M059J (cell line): Measurements from ENCODE around the gene RAMP3. TPM values are rescaled to one million over a fixed set of nuclear protein-coding genes. Genes with fewer than 3 reads are reported as not detected.

Experiments used
- DNase-seq: peaks from one replicate; pipeline ENCODE4 v3.0.0-alpha.2; 2012; ENCODE audit warnings: low read depth
- total RNA-seq: library from RNA; depleted of rRNA; stranded (reverse); fragments of >200 nt; shearing (Covaris generic); gene quantifications from 2 replicates; pipeline ENCODE4 v1.2.3, GENCODE V29; 2014

Gene RAMP3
- total RNA-seq, 1 experiment from 2014 or later, result 1.7 TPM

DNA sequence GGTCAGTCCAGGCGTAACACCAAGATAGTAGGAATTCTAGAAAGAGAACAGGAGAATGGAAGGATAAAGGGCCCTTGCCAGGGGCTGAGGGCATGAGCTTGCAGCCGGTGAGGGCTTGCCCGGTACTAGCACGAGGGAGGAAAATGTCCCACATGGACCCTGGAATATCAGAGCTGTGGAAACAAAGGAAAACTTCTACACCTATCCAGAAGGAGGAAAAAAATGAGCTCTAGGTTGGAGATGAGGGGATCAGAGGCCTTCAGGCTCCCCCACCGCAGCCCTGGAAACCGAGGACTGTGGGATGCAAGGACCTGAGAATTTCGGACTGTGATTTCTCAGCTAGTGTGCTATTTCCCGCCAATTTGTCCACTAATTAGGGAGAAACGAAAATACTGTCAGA lies 22.1 kb downstream of the RAMP3 start:
- no peak for DNase-seq

- DNase-seq, result no peak
These were observed 22.7 kb downstream of the RAMP3 start for GRCh38 chr7:45180084-45180986.

- no peak for DNase-seq
These were observed 23.8 kb downstream of the RAMP3 start for GRCh38 chr7:45181286-45181960.

DNA sequence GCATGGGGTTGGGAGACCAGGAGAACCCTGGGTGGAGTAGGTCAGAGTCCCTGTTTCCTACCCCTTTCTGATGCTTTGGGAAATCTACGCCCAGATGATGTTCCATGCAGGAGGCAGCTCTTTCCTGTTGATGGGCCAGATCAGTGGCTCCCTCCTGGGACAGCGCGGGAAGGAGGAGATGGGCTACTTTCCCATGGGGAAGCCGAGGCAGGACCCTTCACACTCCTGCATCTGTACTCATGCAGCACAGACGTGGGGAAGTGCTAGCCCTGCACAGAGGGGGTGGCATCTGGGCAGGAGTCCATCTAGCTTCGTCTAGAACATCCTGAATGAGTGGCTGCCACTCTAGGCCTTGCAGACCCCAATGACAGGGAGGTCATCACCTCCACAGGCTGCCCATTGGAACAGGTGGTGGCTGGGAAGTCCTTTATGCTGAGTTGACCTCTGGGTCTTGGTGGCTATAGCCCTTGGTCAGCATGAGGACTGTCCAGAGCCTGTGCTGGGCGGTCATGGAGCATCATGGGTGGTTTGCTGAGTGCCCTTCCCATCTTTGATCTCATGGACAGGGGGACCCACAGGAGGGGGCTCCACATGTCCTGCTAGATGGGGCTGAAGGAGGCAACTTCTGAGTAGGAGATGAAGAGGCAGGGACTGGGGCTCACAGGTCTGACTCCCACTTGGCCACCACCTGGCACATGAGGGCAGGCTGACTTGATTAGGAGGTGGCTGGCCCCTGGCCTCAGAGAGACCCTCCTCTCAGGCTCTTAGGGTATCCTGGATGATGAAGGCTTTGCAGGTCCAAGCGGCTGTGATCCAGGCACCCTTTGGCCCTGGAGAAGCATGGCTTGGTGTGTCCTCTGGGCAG lies 24.6 kb downstream of the RAMP3 start:
- DNase-seq, result no peak

DNA sequence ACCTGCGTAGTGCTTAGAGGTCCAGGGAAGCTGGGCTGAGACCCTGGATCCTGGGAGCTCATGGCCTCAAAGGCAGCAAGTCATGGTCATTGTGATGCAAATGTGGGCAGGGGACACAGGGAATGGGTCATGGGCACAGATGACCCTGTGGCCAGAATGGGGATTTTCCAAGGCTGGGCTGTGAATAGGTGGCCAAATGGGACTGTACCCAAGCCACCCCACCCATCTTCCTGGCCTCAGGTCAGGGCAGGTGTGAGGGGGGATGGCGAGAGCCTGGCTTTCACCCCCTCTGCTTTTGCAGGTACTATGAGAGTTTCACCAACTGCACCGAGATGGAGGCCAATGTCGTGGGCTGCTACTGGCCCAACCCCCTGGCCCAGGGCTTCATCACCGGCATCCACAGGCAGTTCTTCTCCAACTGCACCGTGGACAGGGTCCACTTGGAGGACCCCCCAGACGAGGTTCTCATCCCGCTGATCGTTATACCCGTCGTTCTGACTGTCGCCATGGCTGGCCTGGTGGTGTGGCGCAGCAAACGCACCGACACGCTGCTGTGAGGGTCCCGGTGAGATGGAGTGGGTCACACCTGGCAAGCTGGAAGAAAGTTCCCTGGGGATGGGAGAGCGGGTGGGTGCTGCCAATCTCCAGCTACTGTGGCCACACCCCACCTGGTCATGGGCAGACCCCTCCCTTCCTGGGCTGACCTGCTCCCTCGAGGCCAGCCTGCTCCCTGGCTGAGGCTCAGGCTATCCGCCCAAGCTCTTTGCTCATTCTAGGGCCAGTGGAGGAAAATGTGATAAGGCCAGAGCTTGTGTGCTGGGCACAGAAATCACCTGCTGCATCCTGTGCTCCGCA lies 25.5 kb downstream of the RAMP3 start:
- DNase-seq, result no peak

DNA sequence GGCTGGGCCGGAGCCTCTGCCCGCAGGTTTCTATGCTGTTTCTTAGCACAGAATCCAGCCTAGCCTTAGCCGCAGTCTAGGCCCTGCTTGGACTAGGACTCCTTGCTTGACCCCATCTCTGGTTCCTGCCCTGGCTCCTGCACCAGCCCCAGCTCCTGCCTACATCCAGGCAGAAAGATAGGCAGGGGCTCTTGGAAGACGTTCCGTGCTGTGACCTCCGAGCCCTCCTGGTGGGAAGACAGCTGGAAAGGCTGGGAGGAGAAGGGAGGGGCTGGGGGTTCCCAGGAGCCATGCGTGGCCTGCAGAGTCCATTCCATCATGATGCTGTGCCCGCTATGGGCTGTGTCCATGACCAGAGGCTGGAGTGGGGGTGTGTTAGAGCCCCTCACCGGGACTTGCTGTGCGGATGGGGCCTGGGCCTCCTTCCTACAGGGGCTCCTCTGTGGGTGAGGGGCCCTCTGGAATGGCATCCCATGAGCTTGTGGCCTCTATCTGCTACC lies 26.2 kb downstream of the RAMP3 start:
- no peak for DNase-seq

- no peak for DNase-seq
These were observed 26.9 kb downstream of the RAMP3 start for GRCh38 chr7:45184326-45185027.

DNA sequence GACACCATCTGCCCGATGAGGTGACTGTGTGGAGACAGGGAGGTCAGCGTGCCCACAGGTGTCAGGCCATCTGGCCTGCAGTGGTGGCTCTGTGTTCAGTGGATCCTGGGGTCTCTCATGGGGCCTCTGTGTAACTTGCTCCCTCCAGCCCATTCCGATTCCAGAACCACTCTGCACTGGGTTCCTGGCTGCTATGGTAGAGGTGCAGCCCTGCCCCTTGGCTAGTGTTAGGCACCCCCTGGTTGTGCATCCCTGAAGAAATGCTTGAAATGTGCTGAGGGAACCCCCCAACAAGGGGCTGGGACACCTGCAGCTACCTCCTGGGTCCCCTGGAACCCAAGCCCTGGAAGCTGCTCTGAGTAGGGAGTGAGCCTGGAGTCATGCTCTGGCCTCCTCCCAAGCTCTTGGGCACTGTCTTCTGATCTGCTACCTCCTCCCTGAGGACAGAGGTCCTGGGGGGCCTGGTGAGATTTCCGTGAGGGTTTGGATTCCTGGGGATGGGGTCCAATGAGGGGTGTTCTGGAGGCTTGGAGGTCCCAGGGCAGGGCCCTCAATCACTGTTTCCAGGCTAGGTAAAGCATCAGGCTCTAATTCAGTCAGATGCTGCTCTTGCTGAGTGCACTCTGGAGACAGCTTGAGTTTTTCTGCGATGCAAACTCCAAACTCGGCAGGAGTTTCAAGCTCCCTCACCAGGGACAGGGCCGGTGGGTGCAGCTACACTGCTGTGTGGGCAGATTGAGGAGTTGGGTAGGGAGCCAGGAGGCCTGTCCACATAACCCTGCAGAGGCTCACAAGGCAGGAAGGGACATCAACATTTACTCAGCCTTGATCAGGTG lies 27.7 kb downstream of the RAMP3 start:
- DNase-seq, result no peak

GRCh38 chr7:45185864-45186250 lies 28.3 kb downstream of the RAMP3 start:
- DNase-seq, result no peak

DNA sequence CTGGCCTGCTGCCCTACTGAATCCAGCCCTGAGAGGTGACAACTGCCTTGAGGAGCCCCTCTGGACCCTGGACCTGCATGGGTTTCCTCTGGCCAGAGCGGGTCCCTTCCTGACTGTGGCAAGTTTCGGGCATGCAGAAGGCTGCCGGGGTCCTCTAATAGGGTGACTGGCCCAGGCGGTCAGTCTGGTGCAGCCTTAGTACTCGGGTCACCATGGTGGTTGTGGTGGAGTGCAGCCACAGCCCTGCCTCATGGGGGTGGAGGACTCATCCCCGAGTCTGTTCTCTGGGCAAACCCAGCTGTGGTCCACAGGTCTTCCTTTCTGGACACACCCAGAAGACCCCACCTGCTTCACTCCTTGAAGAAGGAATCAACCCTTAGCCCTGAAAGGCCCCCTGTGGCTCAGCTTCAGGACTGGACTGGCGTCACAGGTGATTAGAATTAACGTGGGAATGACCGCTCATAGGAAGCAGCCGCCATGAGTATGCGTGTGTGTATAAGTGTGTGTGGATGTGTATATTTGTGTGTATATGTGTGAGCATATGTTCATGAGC lies 28.7 kb downstream of the RAMP3 start:
- no peak for DNase-seq

DNA sequence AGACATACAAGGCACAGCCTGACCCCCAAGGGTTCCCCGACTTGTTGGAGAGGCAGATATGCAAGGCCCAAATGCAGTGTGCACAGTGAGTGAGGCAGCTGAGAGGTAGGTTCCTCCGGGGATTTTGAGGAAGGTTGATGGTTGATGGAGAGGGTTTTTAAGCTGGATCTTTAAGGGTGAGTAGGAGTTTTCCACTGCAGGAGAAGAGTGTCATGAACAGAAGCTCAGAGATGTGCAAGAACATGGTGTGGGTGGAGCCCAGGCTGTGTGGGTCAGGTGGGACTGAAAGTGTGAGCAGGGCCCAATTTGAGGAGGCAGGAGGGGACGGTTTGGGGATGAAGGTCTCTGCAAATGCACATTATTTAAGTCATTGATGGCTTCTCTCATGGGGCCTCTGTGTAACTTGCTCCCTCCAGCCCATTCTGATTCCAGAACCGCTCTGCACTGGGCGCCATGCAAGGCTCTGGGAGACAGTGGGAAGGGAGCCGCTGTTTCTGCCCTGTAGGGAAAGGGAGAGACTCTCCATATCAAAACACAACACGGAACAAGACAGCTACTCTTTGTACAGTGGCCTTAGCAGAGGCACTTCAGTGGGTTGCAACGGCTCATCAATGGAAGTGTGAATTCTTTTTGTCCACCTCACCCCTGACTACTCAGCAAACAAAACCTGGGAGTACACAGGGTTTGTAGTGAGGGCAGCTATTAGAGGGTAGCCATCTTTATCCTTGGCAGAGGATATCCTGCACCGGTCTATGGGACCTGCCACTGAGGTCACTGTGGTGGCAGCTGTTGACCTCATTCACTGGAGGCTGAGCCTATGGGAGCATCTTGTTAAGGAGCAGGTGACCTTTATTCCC lies 29.7 kb downstream of the RAMP3 start:
- DNase-seq, result no peak

- no peak for DNase-seq
These were observed 30.4 kb downstream of the RAMP3 start for GRCh38 chr7:45187946-45188411.

GRCh38 chr7:45188736-45189135 lies 31.1 kb downstream of the RAMP3 start:
- no peak for DNase-seq

GRCh38 chr7:45189151-45189970 lies 31.8 kb downstream of the RAMP3 start:
- no peak for DNase-seq

DNA sequence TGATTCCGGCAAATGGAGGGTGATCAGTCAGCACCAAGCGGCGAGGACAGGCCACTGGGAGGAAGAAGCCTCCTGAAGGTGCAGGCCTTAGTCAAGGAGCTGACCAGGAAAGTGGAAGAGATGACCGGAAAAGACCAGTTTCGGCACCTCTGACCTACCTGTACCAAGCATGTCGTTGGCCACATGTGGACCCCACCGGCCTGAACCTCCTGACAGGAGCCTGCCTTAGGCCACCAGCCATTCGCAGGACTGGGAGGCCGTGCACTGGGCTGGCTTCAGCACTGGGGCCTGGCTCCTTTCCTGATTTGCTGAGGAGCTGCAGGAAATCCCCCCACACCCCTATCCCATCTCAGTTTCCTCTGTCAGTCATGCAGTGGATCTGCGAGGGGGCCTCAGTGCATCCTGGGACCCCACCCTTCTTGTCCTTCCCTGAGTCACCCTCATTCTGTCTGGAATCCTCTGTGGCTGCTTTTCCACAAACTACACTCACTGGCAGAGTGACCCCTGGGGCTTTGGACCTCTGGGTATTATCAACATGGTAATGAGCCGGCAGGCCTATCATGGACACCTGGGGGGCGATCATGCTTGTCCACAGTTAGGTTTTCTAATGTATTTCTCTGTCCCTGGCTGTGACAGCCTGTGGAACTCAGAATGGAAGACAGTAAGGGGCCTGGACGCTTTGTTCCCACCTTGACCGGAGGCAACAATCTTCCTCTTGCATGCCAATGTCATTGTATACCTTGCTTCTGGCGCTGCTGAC lies 33.0 kb downstream of the RAMP3 start:
- no peak for DNase-seq

GRCh38 chr7:45191396-45191795 lies 33.8 kb downstream of the RAMP3 start:
- no peak for DNase-seq
